ENCODE measurements around the gene PUM1. TPM values are rescaled to one million over a fixed set of nuclear protein-coding genes. Genes with fewer than 3 reads are reported as not detected.

PUM1 gene
- total and polyA plus RNA-seq, 10 of the 15 experiments (the other 5 are each of a cell fraction or from before 2014, with no cell fraction given) = 21.4 to 75.3 (median 42.4) TPM

- BruUV-seq (replicated peaks) = no TSS peak
- 56% methylated on average over 12 of the region's 12 CpGs for WGBS (ENCODE audit: insufficient coverage, insufficient replicate concordance, low lambda C conversion rate, missing lambda C conversion rate)
- CTCF ChIA-PET = no interaction called here
Observed at GRCh38 chr1:30886710-30887428, 178.6 kb downstream of the PUM1 start.

GRCh38 chr1:30885570-30886522 is 179.7 kb downstream of the PUM1 start:
- ATAC-seq (no peak), DNase-seq (ENCODE audit: low read depth, low spot score) (no peak), FAIRE-seq (no peak)
- no peak overlapping the region for H3K4me2 ChIP-seq (ENCODE audit: control insufficient read depth, insufficient read depth)
- H3K4me3 ChIP-seq = no peak overlapping the region
- intact Hi-C loops (cut with micrococcal nuclease; ENCODE audit: unreplicated experiment) = no loop called here
- ChIA-PET RAD21 (ENCODE audit: unreplicated experiment) (no interaction called here), CTCF (no interaction called here), SMC1A (ENCODE audit: uncharacterized antibody, unreplicated experiment) (no interaction called here), POLR2A (no interaction called here)
- H4K20me1 ChIP-seq (ENCODE audit: control insufficient read depth, insufficient read depth) = no peaks in the 10 kb centered on the region; the same call in 1 of the 2 replicates
- no peak overlapping the region for H2AFZ ChIP-seq (ENCODE audit: control insufficient read depth, low read depth, low read length)
- H3K79me2 ChIP-seq (ENCODE audit: control insufficient read depth, insufficient read depth, low read length) = no peaks in the 10 kb centered on the region
- no TSS peak for BruUV-seq (replicated peaks)
- H3K27ac ChIP-seq (ENCODE audit: control insufficient read depth, insufficient read depth) = no peak overlapping the region
- 53% methylated on average over 16 of the region's 17 CpGs for WGBS (ENCODE audit: insufficient coverage, insufficient replicate concordance, low lambda C conversion rate, missing lambda C conversion rate)
- no peaks in the 10 kb centered on the region for H3K9me3 ChIP-seq (replicated peaks; ENCODE audit: control insufficient read depth, insufficient read depth, low read length)
- in situ Hi-C loops (cut with MboI) = no loop called here
- H3K9ac ChIP-seq (ENCODE audit: control insufficient read depth, insufficient read depth, low read length) = no peak overlapping the region
- H3K36me3 ChIP-seq (ENCODE audit: control insufficient read depth in 2 of 2, insufficient read depth in 2 of 2, low read length in 1 of 2) = no peaks in the 10 kb centered on the region
- H3K4me1 ChIP-seq (ENCODE audit: control insufficient read depth, insufficient read depth, low read length) = no peaks in the 10 kb centered on the region; the same call in 1 of the 2 replicates
- H3K27me3 ChIP-seq (replicated peaks in 1 of 2; ENCODE audit: control insufficient read depth in 2 of 2, insufficient read depth in 2 of 2, low read length in 1 of 2) = peaks cover 0 to 3% of the 10 kb centered on the region in 2 experiments; a peak in 2 of 4 replicates
- no peak for TF ChIP-seq ZNF384 (IDR thresholded peaks at IDR 0.05; ENCODE audit: borderline replicate concordance, low read depth, low read length)
- TF ChIP-seq E4F1 (IDR thresholded peaks at IDR 0.05; ENCODE audit: borderline replicate concordance, partially characterized antibody) = no peak
- TF ChIP-seq ASH2L (IDR thresholded peaks at IDR 0.05; ENCODE audit: borderline replicate concordance, low read depth) = no peak
- TF ChIP-seq IRF5 (IDR thresholded peaks at IDR 0.05; ENCODE audit: borderline replicate concordance) = no peak
- TF ChIP-seq FOXM1 (IDR thresholded peaks at IDR 0.05; ENCODE audit: low read depth, low read length) = no peak
- no peak for TF ChIP-seq JUNB (IDR thresholded peaks at IDR 0.05)

More at GRCh38 chr1:30886710-30887428, 178.6 kb downstream of the PUM1 start:
- no peak for DNase-seq (ENCODE audit: low read depth, low spot score)
- ChIA-PET POLR2A (no interaction called here), RAD21 (ENCODE audit: unreplicated experiment) (no interaction called here), SMC1A (ENCODE audit: uncharacterized antibody, unreplicated experiment) (no interaction called here)
- Histone ChIP-seq H3K4me2 (ENCODE audit: control insufficient read depth, insufficient read depth) (no peak overlapping the region), H3K9me3 (replicated peaks; ENCODE audit: control insufficient read depth, insufficient read depth, low read length) (no peaks in the 10 kb centered on the region), H2AFZ (ENCODE audit: control insufficient read depth, low read depth, low read length) (no peak overlapping the region), H3K4me3 (no peak overlapping the region), H3K27me3 (replicated peaks in 1 of 2; ENCODE audit: control insufficient read depth in 2 of 2, insufficient read depth in 2 of 2, low read length in 1 of 2) (no peaks in the 10 kb centered on the region; a peak in 1 of 4 replicates), H4K20me1 (ENCODE audit: control insufficient read depth, insufficient read depth) (no peaks in the 10 kb centered on the region; the same call in 1 of the 2 replicates), H3K27ac (ENCODE audit: control insufficient read depth, insufficient read depth) (no peak overlapping the region), H3K79me2 (ENCODE audit: control insufficient read depth, insufficient read depth, low read length) (no peaks in the 10 kb centered on the region), H3K36me3 (ENCODE audit: control insufficient read depth in 2 of 2, insufficient read depth in 2 of 2, low read length in 1 of 2) (no peaks in the 10 kb centered on the region), H3K9ac (ENCODE audit: control insufficient read depth, insufficient read depth, low read length) (no peak overlapping the region), H3K4me1 (ENCODE audit: control insufficient read depth, insufficient read depth, low read length) (no peaks in the 10 kb centered on the region; the same call in 1 of the 2 replicates)
- no peak for ATAC-seq
- in situ Hi-C loops (cut with MboI) = no loop called here
- no peak for FAIRE-seq
- intact Hi-C loops (cut with micrococcal nuclease; ENCODE audit: unreplicated experiment) = no loop called here
- TF ChIP-seq NBN (IDR thresholded peaks at IDR 0.05) (no peak), MXI1 (IDR thresholded peaks at IDR 0.05; ENCODE audit: low read depth, low read length) (no peak), STAT1 (conservative IDR thresholded peaks at IDR 0.05) (no peak), SRF (IDR thresholded peaks at IDR 0.05; ENCODE audit: low read depth in 2 of 2, low read length in 2 of 2) (no peak), MEF2B (IDR thresholded peaks at IDR 0.05; ENCODE audit: partially characterized antibody, poor library complexity, severe bottlenecking) (no peak)

Data from GM12878 (cell line).